B cell (primary cell): ENCODE results near the gene MBNL1.

Experiments
- EZH2 ChIP-seq: IDR thresholded peaks from 2 replicates; pipeline ENCODE4 v1.6.1; 2012; ENCODE audit warnings: borderline replicate concordance, low read depth, mild to moderate bottlenecking, moderate library complexity, low read length; ENCODE audit not compliant: insufficient read depth, poor library complexity, severe bottlenecking
- TF ChIP-seq, protein P1 (sequence below): fragments of 200-600 bp; IDR thresholded peaks from one replicate; pipeline ENCODE4 v1.8.0; 2022; ENCODE audit warnings: antibody characterized with exemption, mild to moderate bottlenecking

- TF ChIP-seq, protein P1, sequence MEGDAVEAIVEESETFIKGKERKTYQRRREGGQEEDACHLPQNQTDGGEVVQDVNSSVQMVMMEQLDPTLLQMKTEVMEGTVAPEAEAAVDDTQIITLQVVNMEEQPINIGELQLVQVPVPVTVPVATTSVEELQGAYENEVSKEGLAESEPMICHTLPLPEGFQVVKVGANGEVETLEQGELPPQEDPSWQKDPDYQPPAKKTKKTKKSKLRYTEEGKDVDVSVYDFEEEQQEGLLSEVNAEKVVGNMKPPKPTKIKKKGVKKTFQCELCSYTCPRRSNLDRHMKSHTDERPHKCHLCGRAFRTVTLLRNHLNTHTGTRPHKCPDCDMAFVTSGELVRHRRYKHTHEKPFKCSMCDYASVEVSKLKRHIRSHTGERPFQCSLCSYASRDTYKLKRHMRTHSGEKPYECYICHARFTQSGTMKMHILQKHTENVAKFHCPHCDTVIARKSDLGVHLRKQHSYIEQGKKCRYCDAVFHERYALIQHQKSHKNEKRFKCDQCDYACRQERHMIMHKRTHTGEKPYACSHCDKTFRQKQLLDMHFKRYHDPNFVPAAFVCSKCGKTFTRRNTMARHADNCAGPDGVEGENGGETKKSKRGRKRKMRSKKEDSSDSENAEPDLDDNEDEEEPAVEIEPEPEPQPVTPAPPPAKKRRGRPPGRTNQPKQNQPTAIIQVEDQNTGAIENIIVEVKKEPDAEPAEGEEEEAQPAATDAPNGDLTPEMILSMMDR: no peak
- TF ChIP-seq EZH2: no peak
These were observed 20.0 kb downstream of the MBNL1 start for GRCh38 chr3:152288681-152289080.
